ENCODE data around the gene SF1.

DNA sequence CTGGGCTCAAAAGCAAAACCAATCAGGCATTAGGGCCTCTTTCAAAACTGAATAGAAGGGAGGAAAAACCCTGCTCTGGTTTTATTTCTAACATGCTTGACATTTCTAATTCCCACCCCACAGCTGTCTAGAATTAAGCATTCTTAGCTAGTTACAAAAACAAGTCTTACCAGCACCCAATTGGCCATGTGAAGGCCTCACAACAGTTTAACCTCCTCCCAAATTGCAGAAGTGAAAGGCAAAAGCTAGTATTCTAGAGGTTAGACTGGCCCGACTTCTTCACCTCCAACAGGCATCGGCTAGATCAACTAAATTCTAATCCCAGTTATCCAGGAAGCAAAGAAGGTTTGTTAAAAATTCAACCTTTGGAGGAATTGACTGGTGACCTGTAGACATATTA is 6.5 kb downstream of the SF1 start:
- no peak for TF ChIP-seq JUN (IDR thresholded peaks at IDR 0.05; ENCODE audit: borderline replicate concordance, insufficient read depth, insufficient read length, low read depth)
- TF ChIP-seq, protein P1, sequence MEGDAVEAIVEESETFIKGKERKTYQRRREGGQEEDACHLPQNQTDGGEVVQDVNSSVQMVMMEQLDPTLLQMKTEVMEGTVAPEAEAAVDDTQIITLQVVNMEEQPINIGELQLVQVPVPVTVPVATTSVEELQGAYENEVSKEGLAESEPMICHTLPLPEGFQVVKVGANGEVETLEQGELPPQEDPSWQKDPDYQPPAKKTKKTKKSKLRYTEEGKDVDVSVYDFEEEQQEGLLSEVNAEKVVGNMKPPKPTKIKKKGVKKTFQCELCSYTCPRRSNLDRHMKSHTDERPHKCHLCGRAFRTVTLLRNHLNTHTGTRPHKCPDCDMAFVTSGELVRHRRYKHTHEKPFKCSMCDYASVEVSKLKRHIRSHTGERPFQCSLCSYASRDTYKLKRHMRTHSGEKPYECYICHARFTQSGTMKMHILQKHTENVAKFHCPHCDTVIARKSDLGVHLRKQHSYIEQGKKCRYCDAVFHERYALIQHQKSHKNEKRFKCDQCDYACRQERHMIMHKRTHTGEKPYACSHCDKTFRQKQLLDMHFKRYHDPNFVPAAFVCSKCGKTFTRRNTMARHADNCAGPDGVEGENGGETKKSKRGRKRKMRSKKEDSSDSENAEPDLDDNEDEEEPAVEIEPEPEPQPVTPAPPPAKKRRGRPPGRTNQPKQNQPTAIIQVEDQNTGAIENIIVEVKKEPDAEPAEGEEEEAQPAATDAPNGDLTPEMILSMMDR (IDR thresholded peaks at IDR 0.05; ENCODE audit: extremely low read depth in 1 of 2, insufficient read depth in 1 of 2, low read depth in 1 of 2, low read length in 2 of 2): no peak
- no peak for TF ChIP-seq POLR2AphosphoS5 (IDR thresholded peaks at IDR 0.05; ENCODE audit: insufficient read depth, low read depth, low read length)
- TF ChIP-seq POLR2A (IDR thresholded peaks at IDR 0.05; ENCODE audit: low read depth, low read length): no peak
- TF ChIP-seq GATA2 (IDR thresholded peaks at IDR 0.05; ENCODE audit: insufficient read depth, insufficient read length, low read depth, low read length): no peak
- TF ChIP-seq, protein P2, sequence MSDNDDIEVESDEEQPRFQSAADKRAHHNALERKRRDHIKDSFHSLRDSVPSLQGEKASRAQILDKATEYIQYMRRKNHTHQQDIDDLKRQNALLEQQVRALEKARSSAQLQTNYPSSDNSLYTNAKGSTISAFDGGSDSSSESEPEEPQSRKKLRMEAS (IDR thresholded peaks at IDR 0.05; ENCODE audit: insufficient read depth, insufficient read length): no peak
- no peak for TF ChIP-seq MYC (IDR thresholded peaks at IDR 0.05; ENCODE audit: low read depth, low read length)

All from endothelial cell of umbilical vein (primary cell).